ENCODE results near the gene THY1.
"Not testable (repeated sequence)": the region's sequence is repeated elsewhere in the genome, so short reads cannot be mapped to it uniquely, and the experiment has no call there.

The THY1 gene

DNA sequence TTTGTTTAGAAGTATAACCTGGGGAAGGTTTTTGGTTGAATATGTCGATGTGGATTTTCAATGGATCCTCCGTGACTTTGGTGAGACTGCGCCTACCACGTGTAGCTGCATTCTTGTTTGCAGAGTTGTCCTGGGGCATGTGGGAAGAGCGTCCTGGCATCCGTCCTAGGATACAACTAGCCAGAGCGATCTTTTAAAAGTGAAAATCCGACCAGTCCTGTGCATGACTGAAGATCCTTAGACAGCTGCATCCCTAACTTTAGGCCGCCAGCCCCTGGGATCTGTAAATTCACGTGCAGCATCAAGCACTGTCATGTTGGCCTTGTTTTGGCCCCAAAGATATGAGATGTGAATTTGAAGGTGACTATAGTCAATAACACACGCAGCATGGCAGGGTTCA, 22.4 kb upstream of the THY1 start:
- no peak for DNase-seq

DNA sequence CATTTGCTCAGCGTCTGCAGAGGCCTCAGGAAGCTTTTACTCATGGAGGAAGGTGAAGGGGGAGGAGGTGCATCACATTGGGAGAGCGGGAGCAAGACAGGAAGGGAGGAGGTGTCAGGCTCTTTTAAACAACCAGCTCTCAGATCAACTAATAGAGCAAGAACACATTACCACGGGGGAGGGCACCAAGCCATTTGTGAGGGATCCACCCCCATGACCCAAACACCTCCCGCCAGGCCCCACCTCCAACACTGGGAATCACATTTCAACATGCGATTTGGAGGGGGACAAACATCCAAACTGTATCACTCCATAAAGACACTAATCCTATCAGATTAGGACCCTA, 18.9 kb upstream of the THY1 start:
- no peak for DNase-seq

DNA sequence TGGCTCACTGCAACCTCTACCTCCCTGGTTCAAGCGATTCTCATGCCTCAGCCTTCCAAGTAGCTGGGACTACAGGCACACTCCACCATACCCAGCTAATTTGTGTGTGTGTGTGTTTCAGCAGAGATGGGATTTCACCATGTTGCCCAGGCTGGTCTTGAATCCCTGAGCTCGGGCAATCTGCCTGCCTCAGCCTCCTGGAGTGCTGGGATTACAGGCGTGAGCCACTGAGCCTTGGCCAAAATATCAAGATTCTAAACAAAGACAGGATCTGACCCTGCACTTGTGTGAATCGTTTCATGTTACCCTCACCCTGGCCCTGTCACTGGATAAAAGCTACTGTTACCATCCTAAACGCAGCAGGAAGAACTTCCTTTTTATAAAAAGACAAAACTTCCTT, 15.6 kb upstream of the THY1 start:
- DNase-seq: no peak

DNA sequence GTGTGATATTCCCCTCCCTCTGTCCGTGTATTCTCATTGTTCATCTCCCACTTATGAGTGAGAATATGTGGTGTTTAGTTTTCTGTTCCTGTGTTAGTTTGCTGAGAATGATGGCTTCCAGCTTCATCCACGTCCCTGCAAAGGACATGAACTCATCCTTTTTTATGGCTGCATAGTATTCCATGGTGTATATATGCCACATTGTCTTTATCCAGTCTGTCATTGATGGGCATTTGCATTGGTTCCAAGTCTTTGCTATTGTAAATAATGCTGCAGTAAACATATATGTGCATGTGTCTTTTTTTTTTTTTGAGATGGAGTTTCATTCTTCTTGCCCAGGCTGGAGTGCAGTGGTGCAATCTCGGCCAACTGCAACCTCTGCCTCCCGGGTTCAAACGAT, 14.5 kb upstream of the THY1 start:
- not testable (repeated sequence) for DNase-seq

DNA sequence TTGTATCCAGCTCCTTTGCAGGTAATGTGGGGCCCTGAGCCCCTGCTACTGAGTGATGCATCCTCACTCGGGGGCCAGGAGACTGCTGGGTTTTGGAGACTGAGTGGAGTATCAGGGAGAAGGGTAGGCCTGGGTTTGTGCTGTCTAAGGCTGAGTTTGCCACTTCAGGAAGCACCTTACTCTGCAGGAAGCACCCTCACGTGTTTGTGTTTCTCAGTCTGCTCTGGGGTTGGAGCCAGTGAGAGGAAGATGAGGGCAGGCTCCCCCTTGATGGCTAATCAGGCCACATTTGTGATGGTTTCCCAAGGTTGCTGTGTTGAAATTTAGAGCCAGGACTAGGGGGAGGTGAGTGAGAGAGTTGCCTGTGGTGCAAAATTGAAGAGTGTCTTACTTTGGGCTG, 13.7 kb upstream of the THY1 start:
- no peak for DNase-seq

DNA sequence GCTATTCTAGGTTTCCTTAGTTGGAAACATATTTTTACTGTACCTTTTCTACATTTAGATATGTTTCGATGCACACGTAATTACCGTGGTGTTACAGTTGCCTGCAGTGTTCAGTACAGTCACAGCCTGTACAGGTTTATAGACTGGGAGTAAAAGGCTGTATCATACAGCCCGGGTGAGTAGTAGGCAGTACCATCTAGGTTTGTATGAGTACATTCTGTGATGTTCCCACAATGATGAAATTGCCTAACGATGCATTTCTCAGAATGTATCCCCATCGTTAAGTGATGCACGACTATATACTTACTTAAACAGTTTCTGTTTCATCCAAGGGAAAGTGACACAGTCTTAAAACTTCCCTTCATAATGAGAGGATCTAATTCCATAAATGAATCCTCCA, 13.1 kb upstream of the THY1 start:
- no peak for DNase-seq

DNA sequence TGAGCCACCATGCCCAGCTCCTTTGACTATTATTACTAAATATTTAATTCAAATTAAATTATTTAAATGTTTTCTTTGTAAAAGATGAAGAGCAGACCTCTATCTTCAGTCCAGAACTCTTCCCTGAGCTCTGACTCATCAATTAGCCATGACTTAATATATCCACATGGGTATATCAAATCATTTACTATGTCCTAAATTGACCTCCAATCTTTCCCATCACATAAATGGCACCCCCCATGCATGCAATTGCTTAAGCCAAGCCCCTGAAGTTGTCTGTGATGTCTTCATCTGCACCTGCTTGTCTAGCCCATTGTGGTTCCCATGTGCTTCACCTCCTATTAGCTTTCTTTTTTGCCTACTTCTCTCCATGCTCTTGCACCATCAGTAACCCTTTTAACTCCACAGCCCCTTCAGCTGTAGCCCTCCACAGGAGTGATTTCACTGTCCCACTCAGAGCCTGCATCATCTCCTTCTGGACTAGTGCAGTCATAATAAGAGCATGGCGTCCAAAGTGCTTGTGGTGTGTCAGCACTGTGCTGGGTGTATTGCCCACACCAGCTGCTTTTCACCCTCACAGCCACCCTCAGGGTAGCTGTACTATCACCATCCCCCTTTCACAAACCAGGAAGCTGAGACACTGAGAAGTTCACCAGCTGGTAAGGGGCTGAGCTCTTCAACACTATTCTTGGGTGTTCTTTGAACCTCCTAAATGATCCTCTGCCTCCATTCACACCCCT, 11.8 kb upstream of the THY1 start:
- no peak for DNase-seq

DNA sequence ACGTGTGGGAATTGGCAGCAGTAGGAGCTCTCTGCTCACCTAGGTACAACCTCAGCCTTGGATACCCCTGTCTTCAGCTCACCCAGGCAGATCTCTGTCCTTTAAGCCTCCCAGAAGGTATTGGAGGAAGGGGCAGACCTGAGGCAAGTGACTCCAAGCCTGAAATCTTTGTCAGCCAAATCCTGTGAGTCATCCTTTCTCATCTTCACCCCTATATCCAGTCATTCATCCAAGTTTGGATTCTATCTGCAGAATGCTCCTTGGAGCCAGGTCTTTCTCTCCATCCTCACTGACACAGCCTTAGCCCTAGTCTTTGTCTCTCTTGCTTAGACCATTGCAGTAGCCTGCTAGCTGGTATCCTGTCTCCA, 10.4 kb upstream of the THY1 start:
- no peak for DNase-seq

DNA sequence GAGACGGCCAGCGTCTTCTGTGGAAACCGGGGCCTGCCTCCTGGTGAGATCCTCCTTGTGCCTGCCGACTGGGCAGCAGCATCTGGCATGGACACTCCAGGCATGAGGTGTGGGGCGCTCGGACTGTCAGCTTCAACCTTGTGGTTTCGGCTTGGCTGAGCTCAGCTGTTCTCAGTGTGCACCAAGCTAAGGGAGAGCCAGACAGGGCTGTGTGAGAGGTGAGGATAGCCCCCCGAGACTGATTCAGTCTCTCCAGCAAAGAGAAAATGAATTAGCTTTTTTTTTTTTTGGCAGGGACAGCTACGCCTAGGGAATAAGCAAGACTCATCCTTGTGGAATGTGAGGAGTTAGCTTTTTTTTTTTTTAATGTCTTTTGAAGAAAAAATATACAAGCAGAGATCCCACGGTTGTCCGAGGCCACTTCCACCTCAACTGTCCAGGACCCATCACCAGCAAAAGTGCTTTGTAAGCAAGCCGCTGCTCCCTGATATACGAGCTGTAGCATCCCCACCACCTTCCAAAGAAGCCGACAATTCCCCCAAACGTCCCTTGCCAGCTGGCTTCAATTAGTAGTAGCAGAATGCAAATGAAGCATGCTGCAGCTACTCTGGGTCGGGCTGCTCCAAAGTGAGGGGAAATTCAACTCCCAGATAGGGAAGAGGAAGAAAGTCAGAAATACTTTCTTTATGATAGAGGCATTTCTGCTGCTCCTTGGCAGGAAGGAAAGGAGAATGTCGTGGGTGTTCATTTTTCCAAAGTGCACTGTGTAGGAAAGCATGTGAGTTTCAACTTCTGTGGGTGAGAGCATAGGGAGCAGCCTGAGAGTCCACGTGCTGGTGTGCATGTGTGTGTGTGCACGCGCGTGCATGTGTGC, 9.7 kb upstream of the THY1 start:
- DNase-seq: no peak

DNA sequence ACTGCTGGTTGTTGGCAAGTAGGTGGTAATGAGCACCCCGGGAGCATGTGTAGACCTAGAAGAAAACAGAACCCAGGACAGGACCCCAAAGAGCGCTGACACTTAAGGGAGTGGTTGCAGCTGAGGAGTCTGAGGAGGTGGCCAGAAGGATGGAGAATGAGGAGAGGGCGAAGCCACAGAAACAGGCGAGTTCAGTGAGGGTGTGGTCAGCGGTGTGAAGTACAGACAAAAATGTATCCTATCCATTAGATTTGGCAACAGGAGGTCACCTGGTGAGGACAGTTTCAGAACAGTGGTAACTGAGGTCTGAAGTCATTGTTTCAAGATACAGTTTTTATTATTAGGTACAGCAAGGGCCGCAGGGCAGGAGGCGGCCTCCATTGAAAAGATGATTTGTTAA, 8.6 kb upstream of the THY1 start:
- no peak for DNase-seq

DNA sequence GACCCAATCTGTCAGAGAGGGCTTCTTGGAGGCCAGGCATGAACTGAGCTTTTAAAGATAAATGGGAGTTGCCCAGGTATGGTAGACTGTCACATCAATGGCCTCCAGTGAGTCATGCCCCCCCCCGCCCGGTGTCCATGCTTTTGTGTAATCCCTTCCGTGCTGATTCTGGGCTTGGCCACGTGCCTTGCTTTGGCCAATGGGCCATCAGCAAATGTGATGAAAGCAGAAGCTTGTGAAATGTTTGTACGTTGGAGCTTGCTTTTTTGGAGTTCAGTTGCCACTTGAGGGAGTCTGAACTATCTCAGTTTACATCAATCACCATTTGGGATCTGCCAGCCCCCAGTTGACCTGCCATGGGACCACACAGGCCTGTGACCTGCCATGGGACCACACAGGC, 4.3 kb upstream of the THY1 start:
- DNase-seq: no peak

DNA sequence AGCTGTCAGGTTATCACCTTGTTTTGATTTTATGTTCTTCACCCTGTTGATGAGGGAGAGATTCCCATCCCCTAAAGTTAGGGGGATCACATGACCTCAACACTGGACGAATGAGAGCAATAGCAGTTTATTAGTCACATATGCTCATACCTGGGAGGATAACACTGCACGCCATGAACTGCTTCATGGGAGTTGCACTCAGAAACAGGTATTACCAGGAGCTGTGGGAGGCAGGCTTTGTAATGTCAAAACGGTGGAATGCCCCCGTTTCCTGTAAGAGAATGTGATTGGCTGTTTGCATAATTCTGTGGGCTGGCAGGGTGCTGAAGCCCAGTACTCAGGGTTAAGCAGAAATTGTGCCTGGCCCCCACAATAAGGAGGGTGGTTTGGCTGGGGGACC, 3.2 kb upstream of the THY1 start:
- no peak for DNase-seq

DNA sequence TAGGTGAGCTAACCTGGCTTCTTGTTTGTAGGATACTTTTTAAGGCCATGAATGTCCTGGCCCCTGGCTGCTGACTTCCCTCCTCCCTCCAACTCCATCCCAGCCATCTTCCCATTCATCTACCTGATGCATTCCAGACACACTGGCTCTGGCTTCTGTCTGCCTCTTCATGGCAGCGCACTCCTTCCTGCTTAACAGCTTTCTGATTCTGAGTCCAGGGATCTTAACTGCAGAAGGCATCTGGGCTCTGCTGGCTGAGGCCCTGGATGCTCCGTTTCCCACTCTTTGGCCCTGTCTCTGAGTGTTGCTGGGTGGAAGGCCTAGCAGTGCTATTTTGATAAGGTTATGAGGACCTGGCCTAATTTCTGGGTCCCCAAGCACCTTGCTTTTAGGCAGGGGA, 1.8 kb upstream of the THY1 start:
- DNase-seq: no peak

DNA sequence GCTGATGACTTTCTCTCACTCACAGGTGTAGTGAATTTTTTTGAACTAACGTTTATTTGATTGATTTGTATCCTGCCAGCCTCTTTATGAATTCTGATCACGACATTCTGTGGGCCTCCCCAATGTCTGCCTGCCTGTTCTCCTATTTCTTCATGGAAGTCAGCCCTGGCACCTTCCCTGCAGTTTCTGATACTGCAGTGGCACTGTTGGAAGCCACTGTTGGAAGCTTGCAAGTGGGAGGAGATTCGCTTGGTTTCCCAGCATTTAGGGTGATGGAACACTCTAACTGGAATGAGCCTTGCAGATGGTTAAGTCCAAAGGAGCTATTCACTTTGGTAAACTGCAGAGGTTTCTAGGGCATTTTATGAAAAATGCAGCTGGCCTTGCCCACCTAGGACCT, 1.3 kb upstream of the THY1 start:
- no peak for DNase-seq

DNA sequence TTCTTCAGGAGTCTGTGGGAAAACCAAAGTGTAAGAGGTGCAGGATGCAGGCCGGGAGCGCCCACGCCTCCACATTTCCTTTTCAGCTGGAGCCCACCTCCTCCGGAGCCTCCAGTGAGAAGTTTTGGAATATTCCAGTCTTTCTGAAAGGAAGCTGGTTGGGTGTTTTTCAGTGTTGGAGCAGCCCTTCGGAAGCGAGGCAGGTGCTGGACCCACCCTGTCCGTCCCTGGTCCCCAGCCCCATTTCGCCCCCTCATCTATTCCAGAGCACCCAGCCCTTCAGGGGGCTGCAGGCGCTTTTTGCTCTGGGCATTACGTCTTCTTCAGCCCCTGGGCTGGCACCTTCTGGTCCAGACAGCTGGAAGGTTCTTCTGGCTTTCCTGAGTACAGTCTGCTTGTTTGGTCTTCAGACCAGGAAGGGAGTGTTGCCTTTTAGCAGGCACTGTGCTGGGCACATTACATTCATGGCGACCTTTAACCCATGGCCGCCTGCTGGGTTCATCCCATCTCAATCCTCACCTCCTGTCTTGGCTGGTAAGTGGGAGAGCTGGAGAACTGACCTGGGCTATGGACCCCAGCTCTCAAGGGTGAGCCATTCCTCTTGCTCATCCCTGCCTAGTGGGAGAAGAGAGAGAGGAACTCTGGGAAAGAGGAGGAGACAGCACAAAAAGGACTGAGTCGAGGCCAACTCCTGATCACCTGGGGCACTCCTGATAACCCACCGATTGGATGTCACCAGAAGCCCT, 710 bp upstream of the THY1 start:
- no peak for DNase-seq

DNA sequence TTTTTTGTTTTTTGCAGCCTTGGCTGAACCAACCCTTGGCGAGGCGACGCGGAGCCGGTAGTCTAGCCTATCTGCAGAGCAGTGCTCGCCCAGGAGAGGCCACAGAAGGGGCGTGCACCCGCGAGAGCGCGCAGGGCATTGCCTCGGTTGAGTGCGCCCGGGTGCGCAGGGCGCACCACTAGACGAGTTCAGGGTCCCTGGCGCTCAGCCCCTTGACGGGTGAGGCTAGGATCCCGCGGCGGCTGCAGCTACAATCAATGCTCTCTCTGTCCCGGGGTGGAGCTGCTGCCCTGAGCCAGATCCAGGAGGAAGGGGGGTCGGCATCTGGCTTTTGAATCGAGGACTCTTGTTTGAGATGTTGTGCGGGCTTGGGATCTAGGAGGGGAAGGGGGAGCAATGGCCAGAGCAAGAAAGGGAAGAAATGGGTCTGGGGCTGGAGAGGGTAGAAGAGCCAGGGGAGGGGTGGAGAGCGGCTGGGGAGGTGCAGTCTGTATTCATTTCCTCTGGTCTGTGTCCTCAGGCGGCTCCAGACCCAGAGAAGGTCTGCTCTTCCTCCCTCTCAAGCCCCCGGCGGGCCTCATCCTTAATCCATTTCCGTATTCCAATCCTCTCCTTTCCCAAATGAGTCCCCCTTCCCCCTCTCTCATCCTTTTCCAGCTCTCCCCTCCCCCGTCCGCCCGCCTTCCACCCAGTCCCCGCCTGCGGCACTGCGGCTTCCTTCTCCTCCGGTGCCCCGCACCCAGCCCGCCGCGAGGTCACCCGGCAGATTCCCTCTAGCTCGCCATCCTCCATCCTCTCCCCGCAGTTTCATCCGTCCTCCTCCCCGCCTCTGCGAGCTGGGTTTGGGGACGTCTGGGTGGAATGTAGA, 797 bp downstream of the THY1 start:
- DNase-seq: no peak

DNA sequence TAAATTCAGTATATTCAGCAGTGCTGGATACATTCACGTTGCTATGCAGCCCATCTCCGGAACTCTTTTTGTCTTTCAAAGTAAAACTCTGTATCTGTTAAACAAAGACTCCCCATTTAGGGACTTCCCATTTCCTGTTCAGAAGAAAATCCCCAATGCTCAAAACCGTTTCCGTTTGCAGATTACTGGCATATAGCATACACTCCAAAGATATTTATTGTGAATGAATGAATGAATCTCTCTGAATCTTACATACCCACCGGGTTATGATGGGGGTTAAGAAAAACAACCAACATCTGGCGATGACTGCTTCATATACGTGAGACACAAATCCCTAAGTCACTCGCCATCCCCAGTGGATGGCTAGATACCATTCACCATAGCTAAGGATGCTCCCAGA, 1.6 kb downstream of the THY1 start:
- DNase-seq: no peak

DNA sequence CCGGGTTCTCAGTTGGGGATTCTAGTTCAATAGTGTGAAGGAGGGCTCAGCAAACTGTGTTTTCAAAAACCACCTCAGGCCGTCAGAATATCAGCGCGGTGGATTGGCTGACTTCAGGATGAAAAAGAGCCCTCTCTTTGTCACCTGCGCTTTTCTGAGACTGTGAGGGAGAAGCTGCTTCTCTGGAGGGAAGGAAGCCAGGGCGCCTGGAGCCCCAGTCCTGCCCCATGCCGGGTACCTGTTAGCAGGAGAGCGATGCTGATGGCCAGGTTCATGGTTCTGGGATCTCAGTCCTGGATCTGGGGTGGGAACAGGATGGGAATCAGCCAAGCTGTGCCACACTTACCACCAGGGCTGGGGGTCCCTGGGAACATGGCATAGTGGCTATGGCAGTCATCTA, 2.3 kb downstream of the THY1 start:
- no peak for DNase-seq

DNA sequence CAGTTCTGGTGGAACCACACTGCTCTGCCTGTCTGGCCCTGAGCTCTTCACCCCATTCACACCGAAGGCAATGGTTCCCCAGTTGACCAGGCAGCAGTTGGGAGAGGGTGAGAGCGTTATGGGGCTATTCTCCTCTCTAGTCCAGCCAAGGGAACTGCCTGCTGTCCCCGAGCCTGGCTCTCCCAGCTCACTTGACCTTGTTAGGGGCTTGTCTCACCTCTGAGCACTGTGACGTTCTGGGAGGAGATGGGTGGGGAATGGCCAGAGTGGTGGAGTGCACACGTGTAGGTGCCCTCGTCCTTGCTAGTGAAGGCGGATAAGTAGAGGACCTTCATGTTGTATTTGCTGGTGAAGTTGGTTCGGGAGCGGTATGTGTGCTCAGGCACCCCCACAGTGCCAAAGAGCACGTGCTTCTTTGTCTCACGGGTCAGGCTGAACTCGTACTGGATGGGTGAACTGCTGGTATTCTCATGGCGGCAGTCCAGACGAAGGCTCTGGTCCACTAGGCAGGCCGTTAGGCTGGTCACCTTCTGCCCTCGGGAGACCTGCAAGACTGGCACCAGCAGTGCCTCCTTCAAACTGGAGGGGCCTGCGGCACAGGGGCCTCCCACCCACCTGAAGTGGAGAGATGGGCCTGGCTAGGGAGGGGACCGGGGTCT, 3.0 kb downstream of the THY1 start:
- no peak for DNase-seq

DNA sequence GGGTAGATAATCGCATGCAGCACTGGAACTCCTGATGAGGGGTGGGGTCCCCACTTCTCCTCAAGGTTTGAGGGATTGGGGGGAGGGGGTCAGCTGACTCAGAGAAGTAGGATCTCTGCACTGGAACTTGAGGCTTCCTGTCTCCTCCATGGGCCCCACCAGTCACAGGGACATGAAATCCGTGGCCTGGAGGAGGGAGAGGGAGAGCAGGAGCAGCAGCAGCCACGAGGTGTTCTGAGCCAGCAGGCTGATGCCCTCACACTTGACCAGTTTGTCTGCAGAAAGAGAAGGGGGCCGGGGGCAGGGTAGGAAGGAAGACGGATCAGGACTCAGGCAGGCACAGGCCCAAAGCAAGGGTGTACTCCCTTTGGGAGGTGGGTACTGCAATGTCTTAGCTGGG, 3.7 kb downstream of the THY1 start:
- DNase-seq: no peak

DNA sequence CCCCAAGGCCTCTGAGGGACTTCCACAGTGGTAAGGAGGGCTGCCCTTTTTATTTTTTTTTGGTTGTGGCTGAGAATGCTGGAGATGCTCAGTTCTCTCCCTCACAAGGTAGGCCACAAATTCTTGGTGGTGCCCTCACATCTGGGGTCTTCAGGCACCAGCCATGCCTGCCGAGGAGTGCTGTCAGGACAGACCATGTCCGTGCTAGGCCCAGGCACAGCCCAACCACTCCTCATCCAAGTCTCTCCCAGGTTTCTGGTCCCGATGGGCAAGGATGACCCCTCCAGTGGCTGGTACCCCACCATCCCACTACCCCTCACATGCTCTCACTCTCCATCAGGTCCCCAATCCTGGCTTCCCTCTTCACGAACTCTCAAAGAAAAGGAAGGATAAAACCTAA, 4.2 kb downstream of the THY1 start:
- no peak for DNase-seq

DNA sequence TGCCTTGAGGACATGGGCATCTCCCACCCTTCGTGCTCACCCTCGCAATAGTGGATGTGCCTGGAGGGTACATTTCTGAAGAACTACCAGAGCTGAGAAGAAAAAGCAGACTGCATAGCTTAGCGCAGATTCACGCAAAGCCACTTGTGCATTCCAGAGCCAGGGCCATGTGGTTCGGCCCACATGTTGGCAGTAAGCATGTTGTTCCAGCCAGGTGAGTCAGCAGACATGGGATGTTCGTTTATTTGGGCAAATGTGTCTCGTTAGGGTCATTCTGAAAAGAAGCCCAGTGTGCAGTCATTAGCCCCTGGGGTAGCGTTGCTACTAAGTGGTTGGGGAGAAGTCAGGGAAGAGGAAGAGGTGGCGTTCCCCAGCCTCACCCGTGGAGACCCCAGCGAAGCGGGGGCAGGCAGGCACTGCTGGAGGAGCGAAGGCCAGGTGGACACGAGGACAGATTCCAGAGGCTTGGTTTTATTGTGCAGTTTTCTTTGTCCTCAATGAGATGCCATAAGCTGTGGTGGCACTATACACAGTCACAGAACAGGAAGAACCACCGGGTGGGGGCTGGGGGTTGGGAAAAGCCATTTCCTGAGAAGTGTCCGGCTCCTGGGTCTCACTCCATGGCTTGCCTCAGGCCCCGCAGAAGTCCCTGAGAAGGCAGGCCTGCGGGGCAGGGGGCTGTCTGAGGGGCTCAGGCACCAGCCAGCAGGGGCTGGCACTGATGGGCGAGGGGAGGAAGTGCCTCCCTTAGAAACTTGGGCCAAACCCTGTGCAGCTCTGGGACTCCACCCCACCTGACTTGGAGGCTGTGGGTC, 5.0 kb downstream of the THY1 start:
- no peak for DNase-seq
